ENCODE results near the gene ZNF438.

The ZNF438 gene

DNA sequence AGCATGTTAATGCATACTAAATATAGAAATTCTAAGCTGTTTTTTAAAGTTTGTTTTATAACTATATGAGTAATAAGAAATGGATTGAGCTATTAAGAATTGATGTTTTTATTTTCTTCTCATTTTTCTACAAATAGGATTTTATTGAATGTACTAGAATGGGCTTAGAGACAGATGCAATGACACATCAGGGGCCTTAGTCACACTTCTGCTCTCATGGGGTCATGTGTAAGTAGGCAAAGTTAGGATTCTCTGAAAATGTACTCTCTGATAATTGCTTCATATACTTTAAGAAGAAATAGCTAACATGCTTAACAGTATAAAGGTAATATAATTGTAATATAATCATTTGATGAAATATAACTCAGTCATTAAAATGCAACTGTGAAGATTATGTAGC lies 154.6 kb downstream of the ZNF438 start:
- FAIRE-seq, result no peak

DNA sequence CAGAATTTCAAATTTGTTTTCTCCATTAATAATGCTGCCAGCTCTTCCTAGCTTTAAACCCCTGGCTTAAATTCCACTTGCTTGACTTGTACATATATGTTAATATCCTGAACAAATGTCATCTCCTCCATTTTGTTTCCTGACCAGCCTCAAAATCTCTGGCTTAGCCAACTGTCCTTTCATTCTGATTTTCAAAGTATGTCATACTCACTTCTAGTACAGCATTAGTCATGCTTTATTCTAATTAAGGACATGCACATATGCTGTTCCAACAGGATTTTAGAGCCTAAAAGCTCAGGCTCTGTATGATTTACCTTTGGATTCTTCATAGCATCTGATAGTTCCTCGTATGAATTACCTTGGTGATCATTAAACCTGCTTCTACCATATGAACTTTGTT lies 158.3 kb downstream of the ZNF438 start:
- no peak for FAIRE-seq

DNA sequence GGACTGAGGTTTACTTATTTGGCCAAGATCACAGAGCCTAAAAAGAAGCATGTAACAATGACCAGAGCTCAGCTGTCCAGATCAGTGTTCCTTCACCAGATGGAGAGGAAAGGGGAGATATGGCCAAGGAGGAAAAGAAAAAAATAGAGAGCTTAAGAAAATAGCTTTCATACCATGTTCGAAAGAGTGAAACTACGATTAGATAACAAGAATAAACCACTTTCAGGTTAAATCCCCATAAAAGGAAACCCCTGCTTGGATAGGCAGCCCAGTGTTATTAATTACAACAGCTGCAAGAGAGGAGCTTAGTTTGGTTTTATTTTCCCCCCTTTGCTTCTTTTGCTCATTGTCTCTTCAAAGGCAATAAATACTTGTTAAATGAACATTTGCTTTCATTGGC lies 160.8 kb downstream of the ZNF438 start:
- no peak for FAIRE-seq

DNA sequence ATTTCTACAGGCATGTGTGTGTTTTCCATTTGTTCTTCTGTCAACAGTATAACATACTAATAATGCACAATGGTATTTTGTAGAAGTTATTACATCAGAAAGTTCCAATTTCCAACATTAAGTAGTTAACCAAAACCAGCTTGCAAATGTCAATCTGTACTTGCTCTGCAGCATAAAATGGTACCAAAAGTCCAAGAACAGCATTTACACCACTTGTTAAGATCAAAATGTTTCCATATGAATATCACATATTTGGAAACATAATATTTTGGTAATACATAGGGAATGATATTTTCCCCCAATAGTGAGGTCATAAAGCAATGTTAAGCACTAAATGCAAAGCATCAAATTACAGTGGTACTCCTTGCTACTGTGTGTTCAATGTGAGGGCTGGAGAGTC lies 162.1 kb downstream of the ZNF438 start:
- no peak for FAIRE-seq

DNA sequence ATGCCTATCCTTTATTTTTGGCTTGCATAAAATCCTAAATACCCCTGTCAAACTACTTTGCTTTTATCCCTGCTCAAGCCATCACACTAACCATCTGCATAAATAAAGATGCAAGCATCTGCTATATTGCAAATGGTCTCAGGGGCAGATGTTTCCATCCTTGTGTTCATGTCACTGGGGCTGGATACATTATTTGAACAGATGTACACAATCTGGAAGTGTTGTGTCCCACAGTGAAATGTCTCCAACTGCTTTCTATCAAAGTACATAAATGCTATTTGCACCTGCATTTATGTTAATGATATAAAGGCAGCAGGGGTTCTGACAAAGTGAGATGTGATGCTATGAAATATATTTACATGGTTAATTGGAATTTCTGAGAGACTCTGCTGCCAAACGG lies 163.1 kb downstream of the ZNF438 start:
- no peak for FAIRE-seq

DNA sequence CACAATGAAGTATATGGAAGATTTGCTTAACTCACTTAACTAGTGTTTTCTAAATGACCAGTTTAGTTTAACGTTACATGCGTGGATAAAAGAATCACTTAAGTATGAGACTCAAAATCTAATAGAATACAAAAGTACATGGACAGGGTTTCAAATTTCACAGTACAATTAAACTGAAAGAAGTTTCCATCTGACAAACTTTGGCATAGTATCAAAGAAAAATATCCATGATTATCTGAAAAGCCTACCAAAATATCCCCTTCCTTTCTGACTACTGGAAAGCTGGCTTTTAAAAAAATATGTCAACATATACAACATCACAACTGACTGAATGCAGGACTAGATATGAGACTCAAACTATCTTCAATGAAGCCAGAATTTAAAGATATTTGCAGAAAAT lies 164.8 kb downstream of the ZNF438 start:
- FAIRE-seq, result no peak

DNA sequence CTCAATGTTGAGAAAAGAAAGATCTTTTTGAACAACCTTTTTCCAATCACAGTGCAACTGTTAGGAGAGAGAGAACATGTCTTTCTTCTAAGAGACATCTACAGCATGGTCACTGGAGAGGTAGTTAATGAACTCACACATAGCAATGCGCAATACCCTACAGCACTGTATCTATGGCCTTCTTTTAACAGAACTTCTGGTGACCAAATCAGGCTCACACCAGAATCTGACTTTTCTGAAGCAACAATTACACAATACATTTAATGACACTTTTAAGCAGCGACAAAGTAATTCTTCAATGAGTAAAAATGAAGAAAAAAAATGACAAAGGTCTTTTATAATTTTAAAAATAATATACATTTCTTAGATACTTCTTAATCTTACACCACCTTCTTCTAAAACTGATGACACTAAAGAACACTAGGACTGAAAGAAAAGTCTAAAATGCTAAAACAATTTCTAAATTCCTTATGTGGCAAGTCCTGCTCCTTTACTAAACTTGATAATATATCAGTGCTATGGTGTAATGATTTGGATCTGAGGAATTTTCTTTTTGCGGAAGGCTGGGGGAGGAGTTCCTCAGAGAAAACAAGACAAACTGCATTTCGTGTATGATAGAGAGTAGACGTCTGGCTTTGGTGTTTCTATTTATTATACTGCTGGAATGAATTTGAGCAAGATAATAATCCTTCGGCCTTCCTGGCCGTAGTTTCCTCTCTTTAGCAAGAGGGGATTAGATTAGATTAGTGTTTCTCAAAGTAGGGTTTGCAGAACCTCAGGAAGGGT lies 166.3 kb downstream of the ZNF438 start:
- FAIRE-seq, result no peak

DNA sequence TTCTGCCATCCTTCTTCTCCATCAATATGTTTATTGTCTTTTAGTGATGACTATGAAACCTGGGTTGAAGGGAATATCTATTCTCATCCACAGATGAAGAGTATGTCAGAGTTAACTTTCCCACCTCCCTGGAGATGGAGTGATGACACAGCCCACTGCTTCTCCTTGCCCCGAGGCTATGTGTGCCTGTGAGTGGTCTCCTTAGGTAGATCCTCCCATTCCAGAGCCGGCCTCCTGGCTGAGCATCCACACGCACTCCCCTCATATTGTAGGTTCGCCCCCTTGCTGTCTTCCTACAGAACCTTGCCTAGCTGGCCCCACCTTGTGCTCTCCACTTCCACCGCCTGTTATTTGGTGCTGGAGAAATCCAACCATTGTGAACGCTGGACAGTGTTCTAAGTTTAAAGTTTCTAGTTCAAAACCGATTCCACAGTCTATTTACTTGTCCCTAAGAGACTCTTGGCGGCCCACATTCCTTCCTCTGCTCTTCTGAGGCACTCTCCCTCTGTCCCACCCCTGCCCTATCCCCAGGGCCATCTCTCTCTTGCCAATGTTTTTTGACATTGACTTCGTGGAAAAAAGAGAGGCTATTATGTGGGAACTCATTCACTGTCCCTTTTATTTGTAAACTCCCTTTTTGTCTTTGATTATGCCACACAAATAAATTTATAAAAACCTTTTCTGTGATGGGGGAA lies 168.0 kb downstream of the ZNF438 start:
- no peak for FAIRE-seq

DNA sequence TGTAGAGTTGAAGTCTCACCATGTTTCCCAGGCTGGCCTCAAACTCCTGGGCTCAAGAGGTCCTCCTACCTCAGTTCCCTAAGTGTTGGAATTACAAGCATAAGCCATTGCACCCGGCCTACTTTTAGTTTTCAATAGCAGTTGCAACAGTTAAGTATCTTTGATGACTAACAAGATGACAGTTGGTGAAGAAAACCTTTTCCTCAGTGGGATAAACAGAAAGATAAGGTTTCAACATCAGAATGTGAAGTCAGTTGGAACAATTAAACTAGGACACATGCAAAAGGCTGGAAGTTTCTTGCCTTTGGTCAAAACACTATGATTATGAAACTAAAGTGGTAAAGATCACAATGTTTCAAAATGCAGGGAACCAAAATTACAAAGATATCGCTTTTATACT lies 169.2 kb downstream of the ZNF438 start:
- no peak for FAIRE-seq

DNA sequence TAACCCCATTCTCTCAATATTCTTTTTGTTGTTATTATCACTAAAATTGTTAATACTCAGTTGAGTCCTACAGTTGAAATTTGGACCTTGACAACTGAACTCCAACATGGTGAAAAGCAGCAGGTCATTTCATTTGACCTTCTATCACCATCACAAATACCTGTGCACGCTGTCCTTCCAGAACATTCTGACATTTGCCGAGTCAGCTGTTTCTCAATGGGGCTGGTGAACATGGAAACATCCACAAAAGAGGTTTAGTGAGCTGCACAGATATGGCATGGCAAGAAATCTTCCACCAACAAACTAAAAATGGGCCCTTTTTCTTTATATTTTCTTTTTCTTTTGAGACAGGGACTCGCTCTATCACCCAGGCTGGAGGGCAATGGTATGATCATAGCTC lies 169.7 kb downstream of the ZNF438 start:
- FAIRE-seq, result no peak

DNA sequence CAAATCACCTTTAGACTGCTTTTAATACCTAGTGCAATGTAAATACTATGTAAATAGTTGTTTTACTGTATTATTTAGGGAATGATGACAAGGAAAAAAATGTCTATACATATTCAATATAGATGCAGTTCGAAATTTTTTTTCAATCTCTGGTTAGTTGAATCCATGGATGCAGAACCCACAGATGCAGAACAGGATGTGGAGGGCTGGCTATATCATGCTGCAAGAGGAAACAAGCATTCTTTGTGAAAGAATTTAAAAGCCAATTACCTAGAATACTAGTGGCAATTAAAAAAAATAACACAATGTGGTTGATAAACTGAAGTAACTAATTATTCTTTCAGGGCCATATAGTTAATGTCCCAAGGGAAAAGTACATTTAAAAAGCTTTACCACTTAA lies 170.4 kb downstream of the ZNF438 start:
- no peak for FAIRE-seq

DNA sequence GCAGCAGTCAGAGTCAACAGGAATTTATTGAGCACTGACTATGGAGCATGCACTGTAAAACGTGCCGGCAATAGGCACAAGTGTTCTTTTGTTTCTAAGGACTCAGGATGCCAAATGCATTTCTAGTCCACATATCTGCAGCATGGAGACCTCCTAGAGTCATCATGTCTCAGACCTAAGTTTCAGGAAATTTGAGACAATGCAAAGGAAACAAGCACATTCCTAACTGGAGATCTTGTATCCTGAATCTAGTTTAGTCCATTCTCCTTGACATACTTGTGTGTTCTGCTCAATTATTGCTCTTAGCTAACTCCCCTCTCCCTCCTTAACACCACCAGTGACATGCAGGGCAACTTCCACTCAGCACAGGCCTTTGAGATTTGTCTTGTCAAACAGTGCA lies 173.2 kb downstream of the ZNF438 start:
- FAIRE-seq, result no peak

DNA sequence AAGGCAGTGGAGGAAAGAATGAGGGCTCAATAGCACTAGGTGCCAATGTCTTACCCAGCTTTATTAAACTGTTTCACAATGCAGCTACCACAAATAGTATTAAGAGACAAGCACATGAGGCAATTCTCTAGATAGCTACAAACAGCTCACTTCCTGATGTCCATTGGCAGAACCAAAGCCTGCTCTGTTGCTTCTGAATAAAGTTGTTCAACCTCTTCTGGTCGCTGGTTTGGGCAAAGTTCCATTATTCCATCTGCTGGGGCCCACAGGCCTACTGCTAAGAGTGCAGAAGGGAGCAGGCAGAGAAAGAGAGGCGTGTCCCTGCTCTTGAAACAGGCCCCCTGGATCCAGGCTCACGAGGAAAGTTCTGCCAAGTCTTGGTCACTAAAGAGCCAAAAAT lies 173.9 kb downstream of the ZNF438 start:
- FAIRE-seq, result no peak

DNA sequence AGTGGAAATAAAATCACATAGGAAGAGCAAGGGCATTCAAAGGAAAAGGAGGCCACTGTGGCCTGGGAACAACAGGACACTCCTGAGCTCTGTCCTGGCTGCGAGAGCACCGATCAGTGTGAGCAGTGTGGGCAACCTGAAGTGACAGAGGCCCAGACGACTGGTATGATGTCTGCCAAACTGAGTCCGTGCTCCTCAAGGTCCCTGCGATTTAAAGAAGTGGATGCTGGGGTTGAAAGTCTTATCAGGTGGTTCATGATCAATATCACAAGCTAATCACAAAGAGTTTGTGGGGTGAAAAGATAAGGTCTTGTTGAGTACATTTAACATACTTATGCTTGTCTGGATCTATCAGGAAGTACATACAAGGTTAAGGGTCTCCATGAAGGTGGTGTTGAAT lies 176.5 kb downstream of the ZNF438 start:
- FAIRE-seq, result no peak

DNA sequence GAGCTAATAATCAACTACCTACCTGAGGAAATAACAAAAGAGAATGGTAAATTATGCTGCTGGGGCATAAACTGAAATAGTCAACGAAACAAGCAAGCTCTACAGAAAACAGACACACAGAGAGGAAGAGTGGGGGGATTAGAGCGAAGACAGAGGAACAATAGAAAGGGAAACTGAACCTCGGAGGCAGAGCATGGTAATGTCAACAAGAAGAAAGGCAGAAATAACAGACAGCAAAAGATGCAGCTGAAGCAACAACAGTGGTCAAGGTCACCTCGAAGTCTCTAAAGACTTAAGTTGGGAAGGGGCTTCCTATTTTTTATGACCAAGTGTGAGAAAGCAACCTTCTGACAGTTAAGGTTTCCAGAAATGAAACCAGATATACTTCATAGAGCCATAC lies 177.0 kb downstream of the ZNF438 start:
- no peak for FAIRE-seq

DNA sequence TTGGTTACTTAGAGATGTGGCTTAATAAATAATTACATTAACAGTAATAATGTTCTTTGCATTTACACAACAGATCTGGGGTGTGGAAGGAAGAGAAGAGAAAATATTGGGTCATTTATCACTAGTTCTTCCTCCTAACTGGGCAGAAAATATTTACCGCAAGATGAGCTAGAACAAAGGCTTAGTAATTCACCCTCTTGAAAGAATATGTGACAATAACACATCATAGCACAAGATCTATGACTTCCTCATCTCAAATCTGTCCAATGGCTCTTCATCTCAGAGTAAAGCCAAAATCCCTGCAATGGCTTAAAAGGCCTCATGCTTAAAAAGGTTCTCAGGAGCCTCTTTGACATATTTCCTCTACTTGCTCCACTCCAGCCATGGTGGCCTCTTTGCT lies 178.6 kb downstream of the ZNF438 start:
- no peak for FAIRE-seq

DNA sequence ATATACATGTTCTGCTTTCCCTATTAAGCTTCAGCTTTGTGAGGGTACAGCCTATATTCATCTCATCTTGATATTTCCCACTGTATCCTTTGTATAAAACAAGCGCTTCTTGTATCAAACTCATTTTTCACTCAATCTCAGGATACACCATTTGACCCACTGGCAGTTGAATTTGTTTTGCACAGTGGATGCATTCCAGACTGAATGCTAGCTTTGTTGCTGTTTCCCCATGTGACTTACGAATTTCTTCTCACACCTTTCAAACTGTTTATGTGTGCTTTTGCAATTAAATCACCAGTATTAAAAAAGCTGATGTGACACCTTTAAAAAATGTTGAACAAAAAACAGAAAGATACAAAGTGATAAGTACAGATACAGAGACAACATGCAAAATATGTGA lies 180.9 kb downstream of the ZNF438 start:
- FAIRE-seq, result no peak

DNA sequence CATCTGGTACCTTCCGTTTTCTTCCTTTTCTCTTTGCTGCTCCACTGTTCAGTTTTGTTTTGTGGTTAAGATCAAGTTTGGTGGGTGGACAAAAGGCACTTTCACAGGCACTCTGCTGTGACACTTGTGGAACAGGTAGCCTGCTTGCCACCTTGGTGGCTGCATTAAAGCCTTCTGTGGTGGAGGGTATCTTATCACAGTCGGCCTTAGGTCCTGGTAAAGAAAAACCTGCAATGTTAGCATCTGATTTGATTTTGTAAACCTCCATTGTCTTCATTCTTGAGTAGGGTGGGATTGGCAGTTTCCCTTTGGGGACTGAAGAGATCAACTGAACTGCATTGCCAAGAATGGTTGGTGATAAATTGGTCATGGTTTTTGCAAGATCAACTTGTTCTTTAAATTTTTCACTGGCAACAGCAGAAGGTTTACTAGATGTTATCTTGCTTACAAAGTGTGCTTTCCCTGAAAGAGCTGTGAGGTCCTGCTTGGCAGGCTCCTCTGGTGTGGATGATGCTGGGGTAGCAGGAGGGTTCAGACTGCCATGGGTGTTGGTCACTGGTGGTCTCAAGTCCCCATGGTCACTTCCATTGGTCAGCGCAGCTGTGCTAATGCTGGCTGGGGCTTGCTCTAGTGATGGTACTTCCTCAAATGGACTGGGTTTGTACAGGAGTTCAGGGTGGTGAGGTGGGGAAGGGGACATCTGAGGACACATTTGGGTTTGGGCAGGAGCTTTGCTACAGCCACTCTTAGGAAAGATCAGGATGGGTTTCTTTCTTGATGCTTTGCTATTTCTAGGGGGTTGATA lies 182.2 kb downstream of the ZNF438 start:
- FAIRE-seq, result no peak

DNA sequence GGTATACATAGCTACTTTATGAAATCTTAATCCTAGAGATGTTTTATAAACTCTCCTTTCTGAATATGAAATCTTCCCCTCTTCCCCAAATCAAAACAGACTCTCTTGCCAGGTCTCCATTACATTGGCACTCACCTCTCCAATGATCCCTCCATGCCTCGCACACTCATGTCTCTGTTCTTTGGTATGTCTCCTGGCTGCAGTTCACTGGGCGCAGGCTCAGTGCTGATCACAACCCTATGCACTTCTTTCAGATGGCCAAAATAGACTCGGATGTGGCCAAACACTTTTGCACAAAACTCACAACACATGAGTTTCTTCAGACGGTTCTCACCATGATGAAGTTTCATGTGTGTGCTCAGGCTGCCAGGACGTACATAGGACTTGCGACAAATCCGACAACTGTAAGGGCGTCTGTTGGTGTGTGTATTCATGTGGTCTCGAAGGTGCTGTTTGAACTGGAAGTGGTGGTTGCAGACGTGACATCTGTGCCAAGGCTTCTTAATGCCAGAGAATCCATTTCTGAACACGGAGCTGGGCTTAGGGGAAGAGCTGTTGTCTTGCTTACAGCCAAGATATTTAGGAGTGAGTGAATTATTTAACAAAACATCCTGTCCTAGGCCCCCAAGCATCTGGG lies 183.2 kb downstream of the ZNF438 start:
- no peak for FAIRE-seq

DNA sequence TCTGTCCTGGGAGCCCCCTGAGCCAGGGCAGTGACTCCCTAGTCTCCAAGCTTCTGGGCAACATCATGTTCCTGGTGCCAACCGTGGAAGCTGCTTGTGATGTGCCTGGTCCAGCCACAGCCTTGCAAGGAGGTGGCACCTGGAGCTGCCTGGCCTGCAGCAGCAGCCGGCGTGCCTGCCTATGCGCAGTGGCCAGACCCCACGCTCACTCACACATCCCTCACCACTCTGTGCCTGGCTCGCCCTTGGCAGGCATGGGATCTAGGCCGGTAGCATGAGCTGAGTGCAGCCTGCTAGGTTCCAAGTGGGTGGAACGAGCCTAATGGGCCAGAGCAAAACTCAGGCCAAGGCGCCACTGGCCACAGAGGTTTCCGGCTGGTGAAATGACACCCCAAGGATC lies 184.0 kb downstream of the ZNF438 start:
- no peak for FAIRE-seq

DNA sequence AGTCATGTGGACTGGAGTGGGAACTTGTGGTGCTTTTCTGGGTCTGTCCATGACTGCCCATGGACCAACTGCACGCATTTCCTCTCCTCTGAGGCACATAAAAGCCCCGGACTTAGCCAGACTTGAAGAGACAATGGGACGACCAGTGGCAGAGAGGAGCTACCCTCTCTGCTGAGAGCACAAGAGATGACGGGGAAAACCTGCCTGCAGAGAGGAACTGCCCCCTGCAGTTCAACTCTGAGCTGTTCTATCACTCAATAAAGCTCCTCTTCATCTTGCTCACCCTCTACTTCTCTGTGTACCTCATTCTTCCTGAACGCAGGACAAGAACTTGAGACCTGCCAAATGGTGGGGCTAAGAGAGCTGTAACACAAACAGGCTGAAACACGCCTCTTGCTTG lies 184.5 kb downstream of the ZNF438 start:
- no peak for FAIRE-seq

DNA sequence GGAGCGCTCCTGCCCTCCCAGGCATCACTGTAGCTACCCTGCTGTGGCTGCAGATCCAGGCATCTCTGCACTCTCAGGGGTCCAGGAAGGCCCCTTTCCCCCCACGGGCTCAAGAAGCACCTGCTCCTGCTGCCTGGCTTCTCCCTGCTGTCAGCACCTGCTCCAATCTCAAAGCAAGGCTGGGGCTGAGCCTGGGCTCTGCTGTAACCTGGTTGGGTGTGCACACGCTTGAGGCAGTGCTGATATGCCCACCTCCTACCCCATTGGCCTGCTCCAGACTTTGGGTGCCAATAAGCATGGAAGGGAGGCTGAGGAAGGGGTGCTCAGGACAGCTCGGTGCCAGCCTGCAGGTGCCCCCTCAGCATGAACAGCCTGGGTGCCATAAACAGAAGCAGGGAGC lies 185.0 kb downstream of the ZNF438 start:
- FAIRE-seq, result no peak

DNA sequence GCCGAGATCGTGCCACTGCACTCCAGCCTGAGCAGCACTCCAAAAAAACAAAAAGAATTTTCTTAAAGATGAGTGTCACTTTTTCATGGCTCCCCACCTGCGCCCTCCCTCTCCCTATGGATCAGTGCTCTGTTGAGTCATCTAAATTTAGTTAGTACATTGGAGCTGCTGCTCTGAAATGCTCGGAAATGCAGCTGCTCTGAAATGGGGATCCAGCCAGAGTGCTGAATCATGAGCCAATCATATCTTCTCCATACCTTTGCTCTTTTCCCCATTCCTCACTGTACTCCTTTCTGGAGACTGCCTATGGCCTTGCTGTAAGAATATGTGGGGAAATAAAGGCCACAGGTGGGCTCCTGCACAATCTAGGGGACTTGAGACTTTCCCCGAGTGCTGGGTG lies 188.8 kb downstream of the ZNF438 start:
- no peak for FAIRE-seq
